CD4-positive, alpha-beta T cell treated with Interleukin-10 for 1 hour (primary cell): Measurements from ENCODE around the gene TMCO2.

Source experiments
- DNase-seq: peaks from one replicate; pipeline ENCODE4 v3.0.0-alpha.2; 2020

Gene TMCO2

DNA sequence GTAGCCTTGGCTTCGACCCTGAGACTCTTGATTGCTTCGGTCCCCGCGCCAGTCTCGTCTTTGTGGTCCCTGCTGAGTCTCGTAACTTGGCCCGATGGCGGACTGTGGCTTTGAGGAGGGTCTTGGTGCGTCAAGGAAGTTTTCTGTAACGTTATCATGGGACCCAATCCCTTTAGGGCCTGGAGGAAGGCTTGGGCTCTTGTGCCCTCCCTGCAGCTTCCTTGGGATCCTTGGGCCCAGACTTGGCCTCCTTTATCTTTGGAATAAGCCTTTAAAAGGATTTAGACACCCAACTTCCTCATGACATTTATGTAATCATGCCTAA, 10.7 kb downstream of the TMCO2 start:
- DNase-seq, result no peak

DNA sequence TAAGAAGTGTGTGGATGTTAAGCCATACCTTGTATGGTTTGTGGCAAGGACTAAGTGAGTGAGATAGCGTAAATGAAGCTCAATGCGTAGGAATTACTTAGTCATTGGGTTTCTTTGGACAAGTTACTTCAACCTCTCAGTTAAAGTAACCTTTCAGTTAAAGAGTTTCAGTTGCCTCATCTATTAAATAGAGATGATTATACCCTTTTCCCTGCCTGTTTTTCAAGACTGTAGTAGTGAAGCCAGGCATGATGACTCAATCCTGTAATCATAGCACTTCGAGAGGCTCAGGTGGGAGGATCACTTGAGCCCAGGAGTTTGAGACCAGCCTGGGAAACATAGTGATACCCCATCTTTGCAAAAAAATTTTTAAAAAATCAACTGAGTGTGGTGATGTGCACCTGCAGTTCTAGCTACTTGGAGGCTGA, 16.6 kb downstream of the TMCO2 start:
- DNase-seq, result no peak

DNA sequence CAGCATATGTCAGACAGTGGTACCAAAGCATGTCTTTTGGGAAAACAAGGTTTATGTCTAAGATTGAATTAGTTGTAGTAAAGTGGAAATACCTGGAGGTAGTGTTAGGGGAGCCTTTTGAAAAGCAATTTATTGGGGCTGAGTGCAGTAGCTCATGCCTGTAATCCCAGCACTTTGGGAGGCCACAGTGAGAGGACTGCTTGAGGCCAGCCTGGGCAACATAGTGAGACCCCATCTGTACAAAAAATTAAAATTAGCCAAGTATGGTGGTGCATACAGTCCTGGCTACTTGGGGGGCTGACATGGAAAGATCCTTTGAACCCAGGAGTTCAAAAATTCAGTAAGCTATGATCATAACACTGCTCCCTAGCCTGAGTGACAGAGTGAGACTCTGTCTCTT, 17.6 kb downstream of the TMCO2 start:
- no peak for DNase-seq

DNA sequence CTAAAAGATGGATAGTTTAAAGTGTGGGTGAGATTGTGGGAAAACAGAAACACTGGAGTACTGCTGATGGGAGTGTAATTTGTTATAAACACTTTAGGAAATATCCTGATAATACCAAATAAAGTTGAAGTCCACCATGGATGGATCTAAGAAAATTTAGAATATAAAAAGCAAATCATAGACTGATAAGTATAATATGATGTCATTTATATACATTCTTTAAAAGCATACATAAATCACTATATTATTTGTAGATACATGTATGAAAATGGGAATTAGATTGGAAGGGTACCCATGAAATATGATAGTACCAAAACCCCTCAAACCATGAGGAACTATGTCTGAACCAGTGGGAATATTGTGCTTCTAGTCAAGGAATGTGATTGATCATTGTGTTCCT, 18.2 kb downstream of the TMCO2 start:
- no peak for DNase-seq

- no peak for DNase-seq
Measured at GRCh38 chr1:40266786-40267535, 19.2 kb downstream of the TMCO2 start.

DNA sequence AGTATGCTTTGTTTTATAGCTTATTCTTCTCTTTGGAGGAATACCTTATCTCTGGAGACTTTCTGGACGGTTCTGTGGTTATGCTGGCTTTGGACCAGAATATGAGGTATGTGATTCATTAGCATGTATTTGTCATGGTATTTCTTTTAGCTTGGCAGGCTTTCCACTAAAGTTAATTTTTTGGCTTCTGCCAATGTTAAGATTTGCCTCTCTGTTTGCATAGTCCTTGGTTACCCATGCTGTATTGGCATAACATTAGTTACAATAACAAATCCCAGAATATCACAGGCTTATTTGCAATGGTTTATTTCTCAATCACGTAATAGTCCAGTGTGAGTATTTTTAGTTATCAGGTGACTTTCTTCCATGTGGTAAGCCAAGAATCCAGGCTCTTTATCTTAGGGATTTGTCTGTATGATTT, 20.0 kb downstream of the TMCO2 start:
- no peak for DNase-seq

GRCh38 chr1:40268211-40268610, 20.5 kb downstream of the TMCO2 start:
- no peak for DNase-seq

- DNase-seq, result no peak
Measured at GRCh38 chr1:40270152-40270834, 22.6 kb downstream of the TMCO2 start.

DNA sequence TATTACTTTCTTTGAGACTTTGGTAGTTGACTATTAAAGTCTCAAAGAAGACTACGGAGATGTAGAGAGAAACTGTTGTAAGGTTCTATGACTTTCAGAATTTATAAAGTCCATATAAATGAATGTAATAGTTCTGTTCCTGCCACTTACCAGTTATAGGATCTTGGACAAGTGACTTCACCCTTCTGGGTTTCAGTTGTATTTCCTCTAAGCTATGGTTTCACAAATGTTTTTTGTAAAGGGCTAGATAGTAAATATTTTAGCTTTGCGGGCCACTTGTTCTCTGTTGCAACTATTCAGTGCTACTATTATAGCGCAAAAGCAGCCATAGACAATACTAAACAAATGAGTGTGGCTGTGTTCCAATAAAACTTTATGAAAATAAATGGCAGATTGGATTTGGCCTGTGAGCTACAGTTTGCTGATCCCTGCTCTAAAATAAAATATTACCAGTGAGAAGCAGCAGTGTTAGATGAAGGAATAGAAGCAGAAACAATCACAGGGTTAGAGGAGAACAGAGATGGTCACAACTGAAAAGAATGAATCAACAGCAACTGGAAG, 25.0 kb downstream of the TMCO2 start:
- DNase-seq, result no peak

DNA sequence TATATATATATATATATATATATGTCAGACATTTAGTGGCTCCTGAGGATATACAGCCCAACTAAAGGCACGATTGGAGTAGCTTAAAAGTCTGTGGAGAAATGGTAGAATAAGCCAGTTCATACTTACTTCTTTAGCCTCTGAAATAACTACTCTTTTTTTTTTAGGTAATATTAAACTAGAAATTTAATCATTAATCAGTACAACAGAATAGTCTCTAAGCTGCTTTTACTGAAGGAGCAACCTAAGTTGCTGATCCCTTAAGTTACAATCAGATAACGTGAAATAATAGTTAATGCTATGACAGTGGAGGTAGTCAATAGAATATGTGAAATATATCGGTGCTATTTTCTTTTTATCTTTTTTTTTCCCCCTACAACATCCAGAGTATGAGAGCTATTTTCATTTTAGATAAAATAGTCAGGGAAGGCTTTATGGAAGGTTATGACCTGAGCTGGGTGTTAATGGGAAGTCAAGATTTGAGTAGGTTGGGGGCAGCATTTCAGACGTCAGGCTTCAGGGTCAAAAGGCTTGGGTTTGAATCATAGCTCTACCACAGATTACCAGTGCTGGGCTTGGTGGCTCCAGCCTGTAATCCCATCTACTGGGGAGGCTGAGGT, 25.9 kb downstream of the TMCO2 start:
- no peak for DNase-seq

DNA sequence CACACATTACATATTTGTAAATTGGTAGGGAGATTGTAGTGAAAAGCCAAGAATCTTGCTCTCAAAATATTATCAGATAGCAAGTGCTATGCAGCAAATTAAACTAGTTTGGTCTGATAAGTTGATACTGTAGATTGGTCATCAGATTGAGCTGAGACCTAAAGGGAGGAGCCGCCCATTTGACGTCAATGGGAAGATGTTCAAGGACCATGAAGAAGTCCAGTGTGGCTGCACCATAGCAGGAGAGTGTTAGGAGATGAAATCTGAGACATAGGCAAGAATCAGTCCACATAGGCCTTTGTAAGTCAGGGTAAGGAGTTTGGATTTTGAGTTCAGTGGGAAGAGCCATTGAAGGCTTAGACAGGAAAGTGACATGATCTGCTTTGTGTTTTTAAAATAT, 26.6 kb downstream of the TMCO2 start:
- no peak for DNase-seq

DNA sequence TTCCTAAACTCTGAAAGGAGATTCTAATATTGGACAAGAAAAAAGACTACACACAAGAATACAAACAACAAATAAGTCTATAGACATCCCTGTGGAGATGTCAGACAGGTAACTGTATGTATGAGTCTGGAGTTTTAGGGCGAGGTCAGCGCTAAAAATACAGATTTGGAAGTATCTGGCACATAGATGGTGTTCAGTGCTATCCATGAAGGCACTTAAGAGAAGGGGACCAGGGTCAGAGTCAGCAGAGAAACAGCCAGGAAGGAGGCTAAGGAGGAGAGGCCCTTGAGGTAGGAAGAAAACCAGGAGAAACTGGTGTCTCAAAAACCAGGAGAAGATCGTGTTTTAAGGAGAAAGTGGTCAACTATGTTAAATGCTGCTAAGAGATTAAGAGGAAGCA, 28.4 kb downstream of the TMCO2 start:
- no peak for DNase-seq

- DNase-seq, result no peak
Measured at GRCh38 chr1:40281853-40282252, 34.1 kb downstream of the TMCO2 start.

DNA sequence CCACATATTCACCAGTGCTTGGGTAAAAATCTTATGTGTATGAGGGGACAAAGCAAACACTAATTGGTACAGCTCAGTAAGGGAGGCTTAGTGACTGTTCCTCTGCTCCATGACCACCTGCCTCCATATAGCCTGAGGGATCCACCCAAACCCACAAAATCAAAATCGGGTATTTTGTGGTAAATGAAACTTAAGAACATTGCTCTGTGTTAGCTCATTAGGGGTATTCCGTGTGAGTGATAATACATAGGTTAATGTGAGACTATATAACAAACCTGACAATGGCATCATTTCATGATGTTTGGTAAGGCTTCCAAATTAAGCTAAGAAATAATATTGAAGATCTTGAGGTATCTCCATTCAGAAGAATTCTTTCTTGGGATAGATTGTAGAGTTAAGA, 43.6 kb downstream of the TMCO2 start:
- DNase-seq, result no peak

GRCh38 chr1:40299366-40300248, 51.9 kb downstream of the TMCO2 start:
- no peak for DNase-seq

- no peak for DNase-seq
Measured at GRCh38 chr1:40300249-40300567, 52.5 kb downstream of the TMCO2 start.

- DNase-seq, result no peak
Measured at GRCh38 chr1:40300651-40301050, 52.9 kb downstream of the TMCO2 start.

DNA sequence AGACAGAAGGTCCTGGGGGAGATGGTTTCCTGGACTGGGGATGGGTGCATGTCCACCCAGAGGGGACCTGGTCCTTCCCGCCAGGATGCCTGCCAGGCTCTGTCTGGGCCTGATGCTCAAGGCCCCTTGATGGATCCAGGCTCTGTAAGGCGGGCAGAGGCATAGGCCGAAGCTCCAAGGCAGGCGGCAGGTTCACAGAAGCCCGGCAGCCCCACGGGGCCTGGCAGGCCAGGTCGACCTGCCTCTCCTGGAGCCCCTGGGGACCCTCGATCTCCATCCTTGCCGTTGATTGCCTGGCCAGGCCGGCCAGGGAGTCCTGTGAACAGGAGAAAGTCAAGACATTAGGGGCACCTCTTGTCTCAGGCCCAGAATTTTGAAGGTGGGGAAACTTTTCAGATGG, 53.3 kb downstream of the TMCO2 start:
- no peak for DNase-seq
